HFFc6 (cell line): ENCODE measurements around the gene E2F6. TPM values are rescaled to one million over a fixed set of nuclear protein-coding genes. Genes with fewer than 3 reads are reported as not detected.

Source experiments
- DNase-seq: peaks from one replicate; pipeline ENCODE4 v3.0.0-alpha.2; 2018
- H3K27ac Mint-ChIP-seq: 2 replicates; pipeline ENCODE4 v1.8.0; 2020; ENCODE audit warnings: mild to moderate bottlenecking, mixed read lengths
- H3K27me3 Mint-ChIP-seq: 2 replicates; pipeline ENCODE4 v1.8.0; 2021; ENCODE audit warnings: mild to moderate bottlenecking, moderate library complexity, mixed read lengths; ENCODE audit not compliant: insufficient read depth
- H3K36me3 Mint-ChIP-seq: 2 replicates; pipeline ENCODE4 v1.8.0; 2021; ENCODE audit warnings: low read depth, mixed read lengths
- H3K4me1 Mint-ChIP-seq: 2 replicates; pipeline ENCODE4 v1.8.0; 2020; ENCODE audit warnings: low read depth, mixed read lengths
- H3K4me3 Mint-ChIP-seq: 2 replicates; pipeline ENCODE4 v1.8.0; 2020; ENCODE audit warnings: mild to moderate bottlenecking, moderate library complexity, mixed read lengths
- H3K9me3 Mint-ChIP-seq: 2 replicates; pipeline ENCODE4 v1.8.0; 2020; ENCODE audit warnings: mild to moderate bottlenecking, mixed read lengths
- CTCF ChIP-seq: fragments of 200-600 bp; sonication (generic); IDR thresholded peaks from 2 replicates; pipeline ENCODE4 v1.5.0; 2021; ENCODE audit warnings: antibody characterized with exemption, mild to moderate bottlenecking
- long read RNA-seq: library from polyadenylated mRNA; unstranded; transcript quantifications from one replicate; pipeline ENCODE4 v2.0.0, GENCODE V29; 2019
- total RNA-seq, 6 experiments: library from RNA; stranded (reverse); fragmentation: NEBNext Ultra II Directional; extraction: Animal tissue kit (Norgen Biotek cat#: 25700); gene quantifications; 2 replicates in 1 of 6; 3 replicates in 5 of 6; pipeline ENCODE4 v1.2.3, GENCODE V29; 2021

Gene E2F6
- total RNA-seq, result 10 to 100 TPM in 3 of 6 experiments, 1 to 10 TPM in 3; 8.9 to 11.3 (median 10.3) TPM
- long read RNA-seq, transcript E2F6-202 (7 exons, 3,218 nt), result major isoform, 6 of 14 reads
- long read RNA-seq, partial matches to known transcripts, result 1 of 14 reads
- long read RNA-seq, other reads (novel, unspliced or antisense), result 2 of 14 reads

- peak; percentile 93 for DNase-seq
- Mint-ChIP-seq H3K27me3 (peaks cover 8% of the 10 kb centered on the region), H3K4me1 (peaks cover 46% of the 10 kb centered on the region), H3K9me3 (no peaks in the 10 kb centered on the region), H3K4me3 (peak within 1 kb of the TSS; percentile 93), H3K36me3 (peaks cover 31% of the 10 kb centered on the region), H3K27ac (peak within 1 kb of the TSS; percentile 92)
- TF ChIP-seq CTCF, result peak; percentile 33; the same call in 1 of the 2 replicates
Observed at GRCh38 chr2:11465485-11466306, at the start of gene E2F6. Gene E2F6, minus strand, starts transcription at chr2:11466161. Its CDS starts 282 bp downstream, at chr2:11465879.

- H3K27ac Mint-ChIP-seq, result no peak overlapping the region
- no peak for TF ChIP-seq CTCF
- no peaks in the 10 kb centered on the region for H3K36me3 Mint-ChIP-seq
- H3K9me3 Mint-ChIP-seq, result no peaks in the 10 kb centered on the region; the same call in 1 of the 2 replicates
- no peak for DNase-seq
- H3K27me3 Mint-ChIP-seq, result peaks cover 51% of the 10 kb centered on the region
- no peak overlapping the region for H3K4me3 Mint-ChIP-seq
- no peaks in the 10 kb centered on the region for H3K4me1 Mint-ChIP-seq
Observed at GRCh38 chr2:11515490-11515981, 49.6 kb upstream of the E2F6 start.

GRCh38 chr2:11514904-11515303 lies 48.9 kb upstream of the E2F6 start:
- H3K27ac Mint-ChIP-seq, result no peak overlapping the region
- TF ChIP-seq CTCF, result no peak
- no peaks in the 10 kb centered on the region for H3K36me3 Mint-ChIP-seq
- no peak overlapping the region for H3K4me3 Mint-ChIP-seq
- no peak for DNase-seq
- no peaks in the 10 kb centered on the region for H3K9me3 Mint-ChIP-seq
- no peaks in the 10 kb centered on the region for H3K4me1 Mint-ChIP-seq
- peaks cover 47% of the 10 kb centered on the region for H3K27me3 Mint-ChIP-seq

GRCh38 chr2:11514081-11514730 lies 48.2 kb upstream of the E2F6 start:
- Mint-ChIP-seq H3K4me1 (no peaks in the 10 kb centered on the region), H3K4me3 (no peak overlapping the region), H3K27me3 (peaks cover 51% of the 10 kb centered on the region), H3K9me3 (no peaks in the 10 kb centered on the region), H3K36me3 (no peaks in the 10 kb centered on the region), H3K27ac (no peak overlapping the region)
- no peak for DNase-seq
- TF ChIP-seq CTCF, result no peak

- Mint-ChIP-seq H3K4me1 (no peaks in the 10 kb centered on the region), H3K27me3 (peaks cover 53% of the 10 kb centered on the region), H3K36me3 (no peaks in the 10 kb centered on the region), H3K4me3 (no peak overlapping the region), H3K9me3 (no peaks in the 10 kb centered on the region), H3K27ac (no peak overlapping the region)
- no peak for DNase-seq
- no peak for TF ChIP-seq CTCF
Observed at GRCh38 chr2:11513319-11513718, 47.4 kb upstream of the E2F6 start.
